B cell (primary cell): ENCODE measurements around the gene HS6ST2. TPM values are rescaled to one million over a fixed set of nuclear protein-coding genes. Genes with fewer than 3 reads are reported as not detected.

ENCODE experiments used
- ATAC-seq: fragments of 200-7000 bp; cut with Tn5 transposase; one replicate; pipeline ENCODE4 v1.10.0; 2021; ENCODE audit warnings: low read depth, mild to moderate bottlenecking, moderate number of reproducible peaks, moderate library complexity
- CTCF ChIA-PET: fragments of 350-600 bp; sonication (Branson Sonifier 250); formaldehyde crosslinking; loops from one replicate; lab custom pipeline; 2021; ENCODE audit warnings: antibody characterized with exemption, inconsistent platforms; lab: Charles Lee
- POLR2A ChIA-PET: fragments of 350-600 bp; sonication (Branson Sonifier 250); formaldehyde crosslinking; loops from one replicate; lab custom pipeline; 2021; ENCODE audit warnings: antibody characterized with exemption; lab: Charles Lee
- DNase-seq: peaks from one replicate; pipeline ENCODE4 v3.0.0; 2013
- H2AFZ ChIP-seq: 2 replicates; pipeline ENCODE4 v1.6.1; 2012; ENCODE audit warnings: mild to moderate bottlenecking, low read depth, low read length; ENCODE audit not compliant: insufficient read depth, poor library complexity, severe bottlenecking
- H3K27ac ChIP-seq, 2 donors: 1 replicate in 1 of 2; 2 replicates in 1 of 2; pipeline ENCODE4 v1.5.1; 2012 to 2013; ENCODE audit warnings: low read length in 2 of 2, mild to moderate bottlenecking in 2 of 2, moderate library complexity in 1 of 2
- H3K27me3 ChIP-seq, 4 experiments: fragments of 200-600 bp in 1 of 4; sonication (generic) in 1 of 4; replicated peaks in 1 of 4; 1 replicate in 2 of 4; 2 replicates in 2 of 4; pipeline versions ENCODE4 v1.6.1 to v1.7.0; 2013 to 2016; ENCODE audit warnings: low read length in 3 of 4, mild to moderate bottlenecking in 2 of 4, mixed read lengths in 1 of 4, moderate library complexity in 1 of 4; ENCODE audit not compliant: insufficient read depth in 4 of 4, control insufficient read depth in 3 of 4; ENCODE audit errors: control extremely low read depth in 1 of 4
- H3K36me3 ChIP-seq, 2 experiments: replicated peaks in 1 of 2; 1 replicate in 1 of 2; 2 replicates in 1 of 2; pipeline versions ENCODE4 v1.6.1 to v1.7.1; 2013; ENCODE audit warnings: low read length in 1 of 2; ENCODE audit not compliant: insufficient read depth in 2 of 2, control insufficient read depth in 1 of 2; ENCODE audit errors: control extremely low read depth in 1 of 2, extremely low read depth in 1 of 2
- H3K4me1 ChIP-seq, 2 donors: fragments of 200-600 bp in 1 of 2; sonication (generic) in 1 of 2; 1 replicate in 1 of 2; 2 replicates in 1 of 2; pipeline versions ENCODE4 v1.5.1 to v1.6.1; 2013 to 2017; ENCODE audit warnings: low read length in 2 of 2; ENCODE audit not compliant: control insufficient read depth in 2 of 2, insufficient read depth in 2 of 2
- H3K4me2 ChIP-seq: replicated peaks from 2 replicates; pipeline ENCODE3; 2012; ENCODE audit warnings: mild to moderate bottlenecking, low read depth, low read length; ENCODE audit not compliant: poor library complexity, severe bottlenecking
- H3K4me3 ChIP-seq, 5 experiments: fragments of 200-600 bp in 1 of 5; sonication (generic) in 1 of 5; 1 replicate in 3 of 5; 2 replicates in 2 of 5; pipeline versions ENCODE4 v1.5.1 to v1.7.0; 2011 to 2016; ENCODE audit warnings: low read length in 4 of 5, mild to moderate bottlenecking in 4 of 5, low read depth in 2 of 5, control low read depth in 1 of 5, moderate library complexity in 1 of 5; ENCODE audit not compliant: insufficient read depth in 1 of 5; ENCODE audit errors: control extremely low read depth in 1 of 5, extremely low read depth in 1 of 5
- H3K79me2 ChIP-seq: fragments of 200-600 bp; sonication (generic); one replicate; pipeline ENCODE4 v1.6.0; 2016; ENCODE audit warnings: low read length; ENCODE audit not compliant: control insufficient read depth, insufficient read depth
- H3K9ac ChIP-seq: fragments of 200-600 bp; sonication (generic); 2 replicates; pipeline ENCODE4 v1.6.1; 2017; ENCODE audit warnings: mild to moderate bottlenecking, low read length, moderate library complexity
- H3K9me3 ChIP-seq, 3 donors: one replicate each; pipeline versions ENCODE4 v1.6.1 to v1.7.1; 2013; ENCODE audit warnings: low read length in 2 of 3; ENCODE audit not compliant: control insufficient read depth in 2 of 3, insufficient read depth in 1 of 3; ENCODE audit errors: control extremely low read depth in 1 of 3
- H4K20me1 ChIP-seq: 2 replicates; pipeline ENCODE4 v1.6.0; 2012; ENCODE audit warnings: mild to moderate bottlenecking, low read length; ENCODE audit not compliant: insufficient read depth, control insufficient read depth, poor library complexity, severe bottlenecking
- H3K27ac Mint-ChIP-seq: one replicate; pipeline ENCODE4 v1.8.0; 2021; ENCODE audit warnings: mixed read lengths
- H3K27me3 Mint-ChIP-seq: one replicate; pipeline ENCODE4 v1.8.0; 2021; ENCODE audit warnings: mixed read lengths
- H3K4me1 Mint-ChIP-seq: one replicate; pipeline ENCODE4 v1.8.0; 2021; ENCODE audit warnings: mixed read lengths
- H3K4me3 Mint-ChIP-seq: one replicate; pipeline ENCODE4 v1.8.0; 2021; ENCODE audit warnings: mixed read lengths
- H3K9me3 Mint-ChIP-seq: one replicate; pipeline ENCODE4 v1.8.0; 2022; ENCODE audit warnings: mixed read lengths; ENCODE audit not compliant: insufficient read depth
- CTCF ChIP-seq: fragments of 200-600 bp; IDR thresholded peaks from one replicate; pipeline ENCODE4 v1.8.0; 2022; ENCODE audit warnings: antibody characterized with exemption, mild to moderate bottlenecking
- EZH2 ChIP-seq: IDR thresholded peaks from 2 replicates; pipeline ENCODE4 v1.6.1; 2012; ENCODE audit warnings: borderline replicate concordance, low read depth, mild to moderate bottlenecking, moderate library complexity, low read length; ENCODE audit not compliant: insufficient read depth, poor library complexity, severe bottlenecking
- WGBS: methylation state at CpG from one replicate; pipeline ENCODE4 v1.1.5; 2013; ENCODE audit warnings: missing lambda C conversion rate; ENCODE audit not compliant: insufficient coverage; 5-methylcytosine and 5-hydroxymethylcytosine counted together
- intact Hi-C: fragments of 100-400 bp; cut with micrococcal nuclease; formaldehyde crosslinking; loops from one replicate; pipeline ENCODE4 v1.10.0; 2022
- polyA plus RNA-seq: library from polyadenylated mRNA; depleted of rRNA; stranded (reverse); fragments of >200 nt; gene quantifications from 2 replicates; pipeline ENCODE4 v1.2.3, GENCODE V29; 2012
- total RNA-seq, 2 donors: library from RNA; stranded (reverse); fragments of 120-200 nt in 1 of 2; gene quantifications; 1 replicate in 1 of 2; 2 replicates in 1 of 2; pipeline versions ENCODE4 v1.2.3 to v1.2.4, GENCODE V29; 2013 to 2022

Gene HS6ST2
- total and polyA plus RNA-seq, 2 donors (not counting 1 experiment from before 2014, with no cell fraction given) = not detected

DNA sequence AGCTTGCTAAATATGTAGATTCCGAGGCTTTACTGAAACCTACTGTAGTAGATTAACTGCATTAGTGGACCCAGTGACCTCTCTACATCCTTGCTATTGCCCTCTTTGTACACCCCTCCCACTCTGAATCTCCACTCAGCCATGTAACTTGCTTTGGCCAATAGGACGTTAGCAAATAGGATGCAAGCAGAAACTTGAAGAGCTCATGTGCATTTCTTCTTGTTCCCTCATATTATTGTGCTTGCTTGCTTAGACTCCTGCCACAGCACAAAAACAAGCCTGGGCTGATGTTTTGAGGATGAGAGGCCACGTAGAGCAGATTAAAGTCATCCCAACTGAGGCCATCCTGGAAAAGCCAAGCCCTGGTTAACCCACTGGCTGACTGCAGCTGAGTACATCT lies 147.9 kb downstream of the HS6ST2 start:
- Mint-ChIP-seq H3K27me3 (no peaks in the 10 kb centered on the region), H3K27ac (no peak overlapping the region), H3K4me1 (no peaks in the 10 kb centered on the region), H3K4me3 (no peak overlapping the region), H3K9me3 (no peaks in the 10 kb centered on the region)
- 100% methylated on average over 1 of the region's 3 CpGs for WGBS
- no peaks in the 10 kb centered on the region for H4K20me1 ChIP-seq
- H3K36me3 ChIP-seq = no peaks in the 10 kb centered on the region
- ChIA-PET CTCF (no interaction called here), POLR2A (no interaction called here)
- H3K4me2 ChIP-seq = no peak overlapping the region
- DNase-seq = no peak
- no peak overlapping the region for H3K9ac ChIP-seq
- no peak overlapping the region for H2AFZ ChIP-seq
- H3K4me1 ChIP-seq = no peaks in the 10 kb centered on the region
- H3K9me3 ChIP-seq = no peaks in the 10 kb centered on the region
- no peak overlapping the region for H3K4me3 ChIP-seq
- H3K27me3 ChIP-seq = no peaks in the 10 kb centered on the region
- intact Hi-C loops = no loop called here
- no peak overlapping the region for H3K27ac ChIP-seq
- no peaks in the 10 kb centered on the region for H3K79me2 ChIP-seq
- no peak for ATAC-seq
- TF ChIP-seq CTCF = no peak
- TF ChIP-seq EZH2 = no peak

- Histone ChIP-seq H3K4me1 (no peaks in the 10 kb centered on the region), H3K4me3 (no peak overlapping the region), H3K79me2 (no peaks in the 10 kb centered on the region), H3K27ac (no peak overlapping the region), H2AFZ (no peak overlapping the region), H3K9me3 (no peaks in the 10 kb centered on the region), H3K36me3 (no peaks in the 10 kb centered on the region), H4K20me1 (no peaks in the 10 kb centered on the region), H3K9ac (no peak overlapping the region), H3K4me2 (no peak overlapping the region), H3K27me3 (no peaks in the 10 kb centered on the region)
- Mint-ChIP-seq H3K27ac (no peak overlapping the region), H3K4me3 (no peak overlapping the region), H3K27me3 (no peaks in the 10 kb centered on the region), H3K4me1 (no peaks in the 10 kb centered on the region), H3K9me3 (no peaks in the 10 kb centered on the region)
- POLR2A ChIA-PET = no interaction called here
- no CpG with 5 or more reads among the region's 2 CpGs for WGBS
- no peak for TF ChIP-seq EZH2
- no peak for TF ChIP-seq CTCF
- DNase-seq (no peak), ATAC-seq (no peak)
- intact Hi-C loops = no loop called here
- CTCF ChIA-PET = no interaction called here
Observed at GRCh38 chrX:132809581-132809980, 148.8 kb downstream of the HS6ST2 start.
